ENCODE results near the gene APOE.

APOE gene

DNA sequence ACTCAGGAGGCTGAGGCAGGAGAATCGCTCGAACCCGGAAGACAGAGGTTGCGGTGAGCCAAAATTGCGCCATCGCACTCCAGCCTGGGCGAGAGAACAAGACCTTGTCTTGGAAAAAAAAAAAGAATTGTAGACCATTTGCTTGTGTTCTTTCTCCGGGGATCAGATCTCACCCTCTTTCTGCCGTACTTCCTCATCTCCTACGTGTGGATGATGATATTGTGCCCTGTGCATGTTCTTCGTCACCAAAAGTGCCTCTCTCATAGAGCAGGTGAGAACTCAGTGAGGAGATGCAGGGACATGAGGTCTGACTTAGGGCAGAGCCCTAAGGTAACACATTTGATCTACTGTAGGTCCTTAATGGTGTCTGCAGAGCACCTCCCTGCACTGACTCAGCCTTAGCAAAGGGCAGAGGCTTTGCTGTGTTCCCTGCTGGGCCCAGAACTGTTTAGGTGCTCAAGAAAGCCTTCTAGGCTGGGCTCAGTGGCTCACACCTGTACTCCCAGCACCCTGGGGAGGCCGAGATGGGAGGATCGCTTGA is 41.5 kb downstream of the APOE start:
- no peaks in the 10 kb centered on the region for H3K9me3 Mint-ChIP-seq
- CTCF ChIA-PET = no interaction called here
- no peak overlapping the region for H3K4me3 Mint-ChIP-seq
- no peaks in the 10 kb centered on the region for H3K27me3 Mint-ChIP-seq
- no peaks in the 10 kb centered on the region for H3K36me3 Mint-ChIP-seq
- DNase-seq = no peak
- no peak overlapping the region for H3K27ac Mint-ChIP-seq
- H3K4me1 Mint-ChIP-seq = peaks cover 2% of the 10 kb centered on the region

DNA sequence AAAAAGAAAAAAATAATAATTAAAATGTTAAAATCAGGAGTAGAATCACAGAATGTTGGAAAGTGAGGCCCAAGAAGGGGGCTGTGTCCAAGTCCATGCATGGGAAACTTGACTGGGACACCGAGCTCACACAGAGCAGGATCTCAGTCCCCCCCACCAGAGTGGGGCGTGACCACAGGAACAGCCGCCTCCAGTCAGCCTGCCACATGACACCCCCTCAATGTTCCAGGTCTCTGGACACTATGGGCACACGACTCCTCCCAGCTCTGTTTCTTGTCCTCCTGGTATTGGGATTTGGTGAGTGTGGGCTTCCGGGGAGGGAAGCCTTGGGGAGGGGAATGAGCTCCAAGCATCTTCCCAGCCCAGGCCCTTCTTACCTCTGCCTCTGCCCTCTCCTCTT is 42.6 kb downstream of the APOE start:
- H3K27ac Mint-ChIP-seq = no peak overlapping the region
- no peaks in the 10 kb centered on the region for H3K36me3 Mint-ChIP-seq
- H3K9me3 Mint-ChIP-seq = no peaks in the 10 kb centered on the region
- no peak overlapping the region for H3K4me3 Mint-ChIP-seq
- no peaks in the 10 kb centered on the region for H3K27me3 Mint-ChIP-seq
- CTCF ChIA-PET = interaction anchor here (1.2 kb wide), 1 partner anchor 45 kb away, joined by 5 read pairs; no protein-coding TSS in a partner anchor
- peaks cover 4% of the 10 kb centered on the region for H3K4me1 Mint-ChIP-seq
- DNase-seq = no peak

DNA sequence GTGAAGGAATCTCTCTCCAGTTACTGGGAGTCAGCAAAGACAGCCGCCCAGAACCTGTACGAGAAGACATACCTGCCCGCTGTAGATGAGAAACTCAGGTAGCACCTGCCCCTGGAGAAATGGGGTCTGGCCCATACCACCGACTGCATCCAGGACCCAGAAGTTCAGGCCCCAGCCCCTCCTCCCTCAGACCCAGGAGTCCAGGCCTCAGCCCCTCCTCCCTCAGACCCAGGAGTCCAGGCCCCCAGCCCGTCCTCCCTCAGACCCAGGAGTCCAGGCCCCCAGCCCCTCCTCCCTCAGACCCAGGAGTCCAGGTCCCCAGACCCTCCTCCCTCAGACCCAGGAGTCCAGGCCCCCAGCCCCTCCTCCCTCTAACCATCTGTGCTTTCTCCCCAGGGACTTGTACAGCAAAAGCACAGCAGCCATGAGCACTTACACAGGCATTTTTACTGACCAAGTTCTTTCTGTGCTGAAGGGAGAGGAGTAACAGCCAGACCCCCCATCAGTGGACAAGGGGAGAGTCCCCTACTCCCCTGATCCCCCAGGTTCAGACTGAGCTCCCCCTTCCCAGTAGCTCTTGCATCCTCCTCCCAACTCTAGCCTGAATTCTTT is 43.3 kb downstream of the APOE start:
- no peak for DNase-seq
- Mint-ChIP-seq H3K9me3 (no peaks in the 10 kb centered on the region), H3K27ac (no peak overlapping the region), H3K27me3 (no peaks in the 10 kb centered on the region), H3K36me3 (no peaks in the 10 kb centered on the region), H3K4me1 (peaks cover 9% of the 10 kb centered on the region), H3K4me3 (no peak overlapping the region)
- CTCF ChIA-PET = interaction anchor here (1.0 to 1.2 kb wide), 2 partner anchors 37 to 45 kb away, joined by 4 to 5 read pairs; no protein-coding TSS in a partner anchor

DNA sequence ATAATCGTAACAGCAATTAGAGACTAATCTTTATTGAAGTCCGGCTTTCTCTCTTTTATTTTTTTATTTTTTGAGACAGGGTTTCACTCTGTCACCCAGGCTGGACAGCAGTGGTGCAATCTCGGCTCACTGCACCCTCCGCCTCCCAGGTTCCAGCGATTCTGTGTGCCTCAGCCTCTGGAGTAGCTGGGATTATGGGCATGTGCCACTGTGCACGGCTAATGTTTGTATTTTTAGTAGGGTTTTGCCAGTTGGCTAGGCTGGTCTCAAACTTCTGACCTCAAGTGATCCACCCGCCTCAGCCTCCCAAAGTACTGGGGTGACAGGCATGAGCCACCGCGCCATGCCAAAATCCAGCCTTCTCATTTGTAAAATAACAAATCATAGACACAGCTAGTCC is 44.0 kb downstream of the APOE start:
- H3K36me3 Mint-ChIP-seq = no peaks in the 10 kb centered on the region
- no peak for DNase-seq
- peaks cover 13% of the 10 kb centered on the region for H3K4me1 Mint-ChIP-seq
- no peaks in the 10 kb centered on the region for H3K9me3 Mint-ChIP-seq
- H3K4me3 Mint-ChIP-seq = no peak overlapping the region
- CTCF ChIA-PET = interaction anchor here (1.0 to 1.2 kb wide), 2 partner anchors 38 to 46 kb away, joined by 4 to 5 read pairs; no protein-coding TSS in a partner anchor
- no peak overlapping the region for H3K27ac Mint-ChIP-seq
- no peaks in the 10 kb centered on the region for H3K27me3 Mint-ChIP-seq

DNA sequence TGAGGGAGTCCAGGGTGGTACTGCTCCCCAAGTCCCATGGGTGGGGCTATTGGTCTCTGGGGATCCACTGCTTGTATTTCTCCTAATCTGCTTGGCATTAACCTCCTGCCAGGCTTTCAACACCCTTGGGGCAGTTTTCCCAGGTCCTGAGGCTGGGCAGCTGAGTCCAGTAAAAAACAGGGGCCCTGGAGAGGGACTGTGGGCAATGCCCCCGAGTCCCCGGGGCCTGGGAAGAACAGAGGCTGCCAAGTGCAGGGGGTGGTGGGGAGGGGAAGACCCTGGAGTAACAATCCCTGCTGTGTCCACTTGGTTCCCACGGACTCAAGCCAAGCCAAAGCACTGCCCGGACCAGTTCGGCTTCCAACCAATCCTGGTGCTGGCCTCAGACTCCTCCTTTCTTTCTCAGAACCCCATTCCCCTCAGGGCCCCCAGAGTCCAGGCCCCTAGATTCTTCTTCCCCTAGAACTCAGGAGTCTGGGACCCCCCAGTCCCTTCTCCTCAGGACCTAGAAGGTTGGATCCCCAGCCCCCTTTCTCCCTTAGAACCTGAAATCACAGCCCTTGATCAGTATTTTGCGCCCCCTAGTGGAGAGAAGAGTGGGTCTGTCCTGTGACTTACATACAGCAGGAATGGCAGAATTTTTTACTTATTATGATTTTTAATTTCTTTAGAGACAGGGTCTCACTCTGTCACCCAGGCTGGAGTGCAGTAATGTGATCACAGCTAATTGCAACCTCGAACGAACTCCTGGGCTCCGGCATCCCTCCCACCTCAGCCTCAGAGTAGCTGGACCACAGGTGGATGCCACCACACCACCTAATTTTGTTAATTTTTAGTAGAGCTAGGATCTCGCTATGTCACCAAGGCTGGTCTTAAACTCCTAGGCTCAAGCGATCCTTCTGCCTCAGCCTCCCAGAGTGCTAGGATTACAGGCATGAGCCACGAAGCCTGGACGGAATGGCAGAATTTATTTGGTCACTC is 45.9 kb downstream of the APOE start:
- Mint-ChIP-seq H3K27me3 (no peaks in the 10 kb centered on the region), H3K9me3 (no peaks in the 10 kb centered on the region), H3K4me1 (peaks cover 23% of the 10 kb centered on the region), H3K4me3 (no peak overlapping the region), H3K27ac (peak overlapping the region; percentile 53), H3K36me3 (no peaks in the 10 kb centered on the region)
- DNase-seq = peak; percentile 73
- CTCF ChIA-PET = interaction anchor here (0.6 to 2.5 kb wide), 11 partner anchors 14 to 663 kb away, joined by 3 to 19 read pairs (median 3); partner anchors contain the start of genes APOC1 and APOE

DNA sequence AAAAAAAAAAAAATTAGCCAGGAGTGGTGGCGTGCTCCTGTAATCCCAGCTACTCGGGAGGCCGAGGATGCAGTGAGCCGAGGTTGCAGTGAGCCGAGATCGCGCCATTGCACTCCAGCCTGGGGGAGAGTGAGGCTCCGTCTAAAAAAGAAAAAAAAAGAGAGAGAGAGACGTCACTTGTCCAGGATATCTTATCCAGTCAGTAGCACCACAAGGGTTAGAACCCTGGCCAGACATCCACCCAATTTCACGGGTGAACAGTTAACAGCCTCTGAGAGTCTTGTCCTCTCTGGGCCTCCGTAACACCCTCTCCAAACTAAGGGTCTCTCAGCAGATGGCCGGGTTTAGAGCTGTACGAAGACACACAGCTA is 48.7 kb downstream of the APOE start:
- Mint-ChIP-seq H3K27ac (peak overlapping the region; percentile 97), H3K27me3 (no peaks in the 10 kb centered on the region), H3K9me3 (no peaks in the 10 kb centered on the region), H3K36me3 (no peaks in the 10 kb centered on the region), H3K4me1 (peaks cover 40% of the 10 kb centered on the region), H3K4me3 (peak overlapping the region; percentile 89)
- CTCF ChIA-PET = interaction anchor here (0.8 to 1.7 kb wide), 2 partner anchors 50 to 108 kb away, joined by 3 to 14 read pairs; partner anchors contain the start of genes APOE and NECTIN2
- DNase-seq = no peak

DNA sequence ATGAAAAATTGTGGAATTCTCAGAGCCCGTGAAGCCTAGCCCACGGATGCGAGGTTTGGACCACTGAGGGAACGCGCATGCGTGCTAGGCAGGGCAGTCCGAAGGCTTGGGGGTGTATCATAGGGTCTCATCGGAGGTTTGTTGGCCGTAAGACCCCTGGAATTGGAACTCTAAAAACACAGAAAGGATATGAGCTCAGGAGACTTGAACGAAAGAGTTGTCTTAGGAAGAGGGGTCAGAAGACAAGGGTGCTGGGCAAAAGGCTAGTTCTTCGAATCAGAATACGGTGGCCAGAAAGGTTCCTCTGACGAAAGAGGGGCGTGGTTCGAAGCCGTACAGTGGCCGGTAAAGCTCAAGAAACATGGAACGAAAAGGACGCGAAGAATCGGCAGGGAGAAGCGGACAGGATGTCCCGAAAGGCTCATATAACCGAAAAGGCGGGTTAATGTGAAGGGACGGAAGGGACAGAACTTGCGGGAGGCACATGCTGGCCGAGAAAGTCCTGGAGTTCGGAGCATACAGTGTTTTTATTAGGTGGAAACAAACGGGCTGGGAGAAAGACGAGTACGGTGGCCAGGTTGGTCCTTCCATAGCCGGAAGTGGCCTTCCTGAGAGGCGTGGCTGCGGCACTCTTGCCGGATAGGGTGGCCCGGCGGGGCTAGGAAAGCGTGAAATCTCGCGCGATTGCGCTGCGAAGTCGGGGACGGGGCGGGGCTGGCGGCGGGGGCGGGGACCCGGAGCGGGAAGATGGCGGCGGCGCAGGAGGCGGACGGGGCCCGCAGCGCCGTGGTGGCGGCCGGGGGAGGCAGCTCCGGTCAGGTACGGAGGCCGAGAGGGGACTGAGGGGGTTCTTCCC is 49.3 kb downstream of the APOE start, which contains the start of gene CLPTM1:
Gene CLPTM1, plus strand, starts transcription at position 732 of the 856 bp plus-strand sequence. Its CDS starts 16 bp downstream, at position 748.
- Mint-ChIP-seq H3K27me3 (no peaks in the 10 kb centered on the region), H3K4me3 (peak within 1 kb of the TSS; percentile 89), H3K9me3 (no peaks in the 10 kb centered on the region), H3K27ac (peak within 1 kb of the TSS; percentile 97), H3K36me3 (peaks cover 1% of the 10 kb centered on the region), H3K4me1 (peaks cover 43% of the 10 kb centered on the region)
- CTCF ChIA-PET = interaction anchor here (0.8 to 1.7 kb wide), 2 partner anchors 50 to 109 kb away, joined by 3 to 14 read pairs; partner anchors contain the start of genes APOE and NECTIN2
- DNase-seq = peak; percentile 97

DNA sequence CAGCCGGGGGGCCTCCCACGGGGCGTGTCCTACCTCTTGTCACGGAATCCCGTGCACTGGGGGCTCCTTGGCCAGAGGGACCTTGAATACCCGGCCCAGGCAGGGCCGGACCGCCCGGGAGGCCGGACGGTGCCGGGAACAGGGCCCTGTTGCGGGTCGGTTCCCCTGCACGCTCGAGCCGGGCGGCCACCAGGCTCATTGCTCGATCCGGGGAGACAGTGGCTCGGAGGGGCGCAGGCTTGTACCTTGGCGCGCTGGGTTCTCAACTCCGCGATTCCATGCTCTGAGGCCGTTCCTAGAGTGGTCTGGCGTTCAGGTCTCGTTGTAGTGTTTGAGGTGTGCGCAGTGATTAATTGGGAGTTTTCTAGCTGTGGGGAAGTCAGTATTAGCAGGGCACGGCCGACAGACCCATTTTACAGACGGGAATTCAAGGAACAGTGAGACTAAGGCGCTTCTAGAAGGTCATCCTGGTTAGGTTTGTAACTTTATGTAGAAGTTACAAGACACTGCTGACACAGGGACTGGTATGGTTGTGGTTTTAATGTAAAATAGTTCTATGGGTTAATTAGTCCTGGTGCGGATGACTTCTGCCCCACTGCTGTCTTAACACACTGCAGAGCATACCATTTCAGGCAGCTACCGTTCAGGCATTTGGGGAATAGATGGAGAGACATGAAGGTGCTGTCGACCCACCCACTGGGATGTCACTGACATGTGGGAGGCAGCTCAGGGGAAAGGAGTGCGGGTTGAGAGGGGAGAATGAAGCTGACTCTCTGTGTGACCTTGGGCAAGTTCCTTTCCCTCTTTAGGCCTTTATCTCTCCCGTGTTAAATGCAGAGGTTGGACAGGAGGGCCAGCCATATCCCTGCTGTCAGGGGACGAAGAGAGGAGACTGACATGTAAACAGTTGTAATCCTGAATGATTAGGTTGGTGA is 50.2 kb downstream of the APOE start:
- Mint-ChIP-seq H3K27ac (peak overlapping the region; percentile 71), H3K36me3 (peaks cover 2% of the 10 kb centered on the region), H3K4me1 (peaks cover 43% of the 10 kb centered on the region), H3K27me3 (no peaks in the 10 kb centered on the region), H3K4me3 (peak overlapping the region; percentile 89), H3K9me3 (no peaks in the 10 kb centered on the region)
- no peak for DNase-seq
- CTCF ChIA-PET = interaction anchor here (0.7 kb wide), 1 partner anchor 104 kb away, joined by 3 read pairs; no protein-coding TSS in a partner anchor

DNA sequence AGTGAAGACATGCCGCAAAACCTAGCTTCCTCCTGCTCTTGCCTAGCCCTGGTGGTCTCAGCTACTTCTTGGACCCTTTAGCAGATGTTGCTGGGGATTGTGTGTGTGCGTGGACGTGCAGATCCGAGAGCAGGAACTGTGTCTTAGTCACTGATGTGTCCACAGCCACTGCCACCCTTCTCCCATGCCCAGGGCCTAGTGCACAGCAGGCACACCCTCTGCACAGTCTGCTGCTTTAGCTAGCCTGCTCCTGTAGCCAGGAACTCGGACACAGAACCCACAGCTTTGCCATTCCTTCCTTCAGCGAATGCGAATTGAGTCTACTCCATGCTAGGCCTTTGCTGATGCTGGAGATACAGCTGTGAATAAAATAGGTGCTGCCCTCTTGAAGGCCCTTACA is 51.9 kb downstream of the APOE start:
- DNase-seq = no peak
- Mint-ChIP-seq H3K27ac (no peak overlapping the region), H3K36me3 (peaks cover 11% of the 10 kb centered on the region), H3K9me3 (no peaks in the 10 kb centered on the region), H3K4me3 (no peak overlapping the region), H3K27me3 (no peaks in the 10 kb centered on the region), H3K4me1 (peaks cover 43% of the 10 kb centered on the region)
- CTCF ChIA-PET = interaction anchor here (1.0 kb wide), 1 partner anchor 159 kb away, joined by 3 read pairs; no protein-coding TSS in a partner anchor

DNA sequence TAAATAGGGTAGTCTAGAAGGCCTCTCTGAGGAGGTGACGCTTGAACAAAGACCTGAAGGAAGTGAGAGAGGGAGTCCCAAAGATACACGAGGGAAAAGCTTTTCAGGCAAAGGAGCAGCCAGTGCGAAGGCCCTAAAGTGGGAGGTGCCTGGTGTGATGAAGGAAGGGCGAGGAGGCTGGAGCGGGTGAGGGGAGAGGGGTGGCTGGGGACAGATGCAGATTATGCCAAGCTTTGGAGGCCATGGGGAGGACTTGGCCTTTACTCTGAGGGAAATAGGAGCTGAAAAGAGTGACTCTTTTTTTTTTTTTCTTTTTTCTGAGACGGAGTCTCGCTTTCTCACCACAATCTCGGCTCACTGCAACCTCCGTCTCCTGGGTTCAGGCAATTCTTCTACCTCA is 52.5 kb downstream of the APOE start:
- Mint-ChIP-seq H3K4me3 (no peak overlapping the region), H3K27me3 (no peaks in the 10 kb centered on the region), H3K4me1 (peaks cover 41% of the 10 kb centered on the region), H3K36me3 (peaks cover 12% of the 10 kb centered on the region), H3K9me3 (no peaks in the 10 kb centered on the region), H3K27ac (peak overlapping the region; percentile 61)
- CTCF ChIA-PET = interaction anchor here (1.0 kb wide), 1 partner anchor 159 kb away, joined by 3 read pairs; no protein-coding TSS in a partner anchor
- no peak for DNase-seq
